Neuron (in vitro differentiated cells): ENCODE data around the gene PTPN18.
A peak's percentile ranks its signal among the peaks of the same experiment; 100 is the strongest.
"Not testable (repeated sequence)": the region's sequence is repeated elsewhere in the genome, so short reads cannot be mapped to it uniquely, and the experiment has no call there.

Experiments
- H2AFZ ChIP-seq: one replicate; pipeline ENCODE4 v1.6.1; 2013; ENCODE audit warnings: low read depth, mild to moderate bottlenecking, inconsistent platforms, low read length, moderate library complexity
- H3K27me3 ChIP-seq: one replicate; pipeline ENCODE4 v1.6.1; 2013; ENCODE audit warnings: low read length; ENCODE audit not compliant: insufficient read depth
- H3K36me3 ChIP-seq: one replicate; pipeline ENCODE4 v1.6.1; 2013; ENCODE audit warnings: low read length; ENCODE audit not compliant: insufficient read depth
- H3K4me1 ChIP-seq: one replicate; pipeline ENCODE4 v1.6.1; 2013; ENCODE audit warnings: low read length; ENCODE audit not compliant: insufficient read depth
- H3K4me3 ChIP-seq: 2 replicates; pipeline ENCODE4 v1.5.1; 2013; ENCODE audit warnings: mild to moderate bottlenecking, low read length, moderate library complexity
- H3K9me3 ChIP-seq: one replicate; pipeline ENCODE4 v1.6.1; 2013; ENCODE audit warnings: low read length

PTPN18 gene

GRCh38 chr2:130382313-130382917 lies 26.6 kb downstream of the PTPN18 start:
- Histone ChIP-seq H3K4me3 (no peak overlapping the region), H2AFZ (no peak overlapping the region), H3K36me3 (no peaks in the 10 kb centered on the region), H3K4me1 (peaks cover 10% of the 10 kb centered on the region), H3K27me3 (no peaks in the 10 kb centered on the region), H3K9me3 (no peaks in the 10 kb centered on the region)

- H3K4me3 ChIP-seq: no peak overlapping the region
- H3K9me3 ChIP-seq: no peaks in the 10 kb centered on the region
- H3K36me3 ChIP-seq: no peaks in the 10 kb centered on the region
- no peak overlapping the region for H2AFZ ChIP-seq
- peaks cover 16% of the 10 kb centered on the region for H3K4me1 ChIP-seq
- no peaks in the 10 kb centered on the region for H3K27me3 ChIP-seq
These were observed 29.9 kb downstream of the PTPN18 start for GRCh38 chr2:130385709-130386108.

GRCh38 chr2:130387071-130387400 lies 31.2 kb downstream of the PTPN18 start:
- Histone ChIP-seq H3K4me1 (peaks cover 23% of the 10 kb centered on the region), H3K36me3 (no peaks in the 10 kb centered on the region)

GRCh38 chr2:130387804-130388203 lies 31.9 kb downstream of the PTPN18 start:
- Histone ChIP-seq H3K36me3 (no peaks in the 10 kb centered on the region), H3K4me3 (no peak overlapping the region), H3K4me1 (peaks cover 26% of the 10 kb centered on the region), H3K9me3 (no peaks in the 10 kb centered on the region), H3K27me3 (no peaks in the 10 kb centered on the region), H2AFZ (no peak overlapping the region)

More at GRCh38 chr2:130387071-130387400, 31.2 kb downstream of the PTPN18 start:
- no peak overlapping the region for H3K4me3 ChIP-seq
- no peaks in the 10 kb centered on the region for H3K9me3 ChIP-seq
- no peaks in the 10 kb centered on the region for H3K27me3 ChIP-seq
- H2AFZ ChIP-seq: no peak overlapping the region

- Histone ChIP-seq H2AFZ (no peak overlapping the region), H3K9me3 (no peaks in the 10 kb centered on the region), H3K4me1 (peaks cover 26% of the 10 kb centered on the region), H3K36me3 (no peaks in the 10 kb centered on the region), H3K27me3 (peaks cover 1% of the 10 kb centered on the region), H3K4me3 (no peak overlapping the region)
These were observed 32.5 kb downstream of the PTPN18 start for GRCh38 chr2:130388221-130388907.

- Histone ChIP-seq H3K4me1 (peaks cover 26% of the 10 kb centered on the region), H3K9me3 (no peaks in the 10 kb centered on the region), H2AFZ (no peak overlapping the region), H3K4me3 (no peak overlapping the region), H3K27me3 (peaks cover 2% of the 10 kb centered on the region), H3K36me3 (no peaks in the 10 kb centered on the region)
These were observed 33.5 kb downstream of the PTPN18 start for GRCh38 chr2:130389358-130389757.

GRCh38 chr2:130389783-130390182 lies 33.9 kb downstream of the PTPN18 start:
- H3K36me3 ChIP-seq: no peaks in the 10 kb centered on the region
- H3K27me3 ChIP-seq: peaks cover 2% of the 10 kb centered on the region
- no peak overlapping the region for H2AFZ ChIP-seq
- H3K4me3 ChIP-seq: no peak overlapping the region
- no peaks in the 10 kb centered on the region for H3K9me3 ChIP-seq
- peaks cover 26% of the 10 kb centered on the region for H3K4me1 ChIP-seq

- no peaks in the 10 kb centered on the region for H3K9me3 ChIP-seq
- H3K36me3 ChIP-seq: no peaks in the 10 kb centered on the region
- peak overlapping the region; percentile 99 for H2AFZ ChIP-seq
- peak overlapping the region; percentile 87 for H3K4me3 ChIP-seq
- H3K4me1 ChIP-seq: peaks cover 26% of the 10 kb centered on the region
- peaks cover 2% of the 10 kb centered on the region for H3K27me3 ChIP-seq
These were observed 34.7 kb downstream of the PTPN18 start for GRCh38 chr2:130390460-130391057.

- Histone ChIP-seq H3K27me3 (peaks cover 2% of the 10 kb centered on the region), H3K9me3 (no peaks in the 10 kb centered on the region), H3K4me1 (peaks cover 26% of the 10 kb centered on the region), H3K36me3 (no peaks in the 10 kb centered on the region), H3K4me3 (peak overlapping the region; percentile 87), H2AFZ (peak overlapping the region; percentile 99)
These were observed 35.4 kb downstream of the PTPN18 start for GRCh38 chr2:130391058-130391871.

GRCh38 chr2:130391872-130392670 lies 36.2 kb downstream of the PTPN18 start:
- peaks cover 2% of the 10 kb centered on the region for H3K27me3 ChIP-seq
- H2AFZ ChIP-seq: peak overlapping the region; percentile 99
- peaks cover 19% of the 10 kb centered on the region for H3K4me1 ChIP-seq
- H3K36me3 ChIP-seq: no peaks in the 10 kb centered on the region
- H3K9me3 ChIP-seq: no peaks in the 10 kb centered on the region
- peak overlapping the region; percentile 87 for H3K4me3 ChIP-seq

GRCh38 chr2:130393318-130393910 lies 37.6 kb downstream of the PTPN18 start:
- peaks cover 9% of the 10 kb centered on the region for H3K4me1 ChIP-seq
- H3K9me3 ChIP-seq: no peaks in the 10 kb centered on the region
- peaks cover 2% of the 10 kb centered on the region for H3K27me3 ChIP-seq
- H3K36me3 ChIP-seq: no peaks in the 10 kb centered on the region
- no peak overlapping the region for H3K4me3 ChIP-seq
- H2AFZ ChIP-seq: no peak overlapping the region

- H3K4me1 ChIP-seq, H3K9me3 ChIP-seq, H3K36me3 ChIP-seq, H3K27me3 ChIP-seq, H3K4me3 ChIP-seq, H2AFZ ChIP-seq: not testable (repeated sequence)
These were observed 50.4 kb downstream of the PTPN18 start for GRCh38 chr2:130406280-130406679.
